ENCODE results near the gene CHRNB2.
A peak's percentile ranks its signal among the peaks of the same experiment; 100 is the strongest.

CHRNB2 gene

DNA sequence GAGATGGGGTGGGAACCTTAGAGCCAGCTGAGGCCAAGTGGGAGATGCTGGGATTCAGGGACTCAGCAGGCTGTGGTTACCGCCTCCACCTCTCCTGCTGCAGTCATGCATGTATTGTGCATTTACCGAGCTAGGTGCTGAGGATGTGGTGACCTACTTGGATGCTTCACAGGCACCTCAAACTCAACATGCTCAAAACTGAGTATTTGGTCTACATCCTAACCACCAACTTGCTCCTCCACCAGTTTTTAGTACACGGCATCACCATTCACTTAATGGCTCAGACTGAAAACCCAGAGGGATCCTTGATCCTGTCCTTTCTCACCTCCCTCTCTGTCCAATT lies 5.6 kb downstream of the CHRNB2 start:
- H3K27ac Mint-ChIP-seq: no peak overlapping the region
- TF ChIP-seq, protein P1, sequence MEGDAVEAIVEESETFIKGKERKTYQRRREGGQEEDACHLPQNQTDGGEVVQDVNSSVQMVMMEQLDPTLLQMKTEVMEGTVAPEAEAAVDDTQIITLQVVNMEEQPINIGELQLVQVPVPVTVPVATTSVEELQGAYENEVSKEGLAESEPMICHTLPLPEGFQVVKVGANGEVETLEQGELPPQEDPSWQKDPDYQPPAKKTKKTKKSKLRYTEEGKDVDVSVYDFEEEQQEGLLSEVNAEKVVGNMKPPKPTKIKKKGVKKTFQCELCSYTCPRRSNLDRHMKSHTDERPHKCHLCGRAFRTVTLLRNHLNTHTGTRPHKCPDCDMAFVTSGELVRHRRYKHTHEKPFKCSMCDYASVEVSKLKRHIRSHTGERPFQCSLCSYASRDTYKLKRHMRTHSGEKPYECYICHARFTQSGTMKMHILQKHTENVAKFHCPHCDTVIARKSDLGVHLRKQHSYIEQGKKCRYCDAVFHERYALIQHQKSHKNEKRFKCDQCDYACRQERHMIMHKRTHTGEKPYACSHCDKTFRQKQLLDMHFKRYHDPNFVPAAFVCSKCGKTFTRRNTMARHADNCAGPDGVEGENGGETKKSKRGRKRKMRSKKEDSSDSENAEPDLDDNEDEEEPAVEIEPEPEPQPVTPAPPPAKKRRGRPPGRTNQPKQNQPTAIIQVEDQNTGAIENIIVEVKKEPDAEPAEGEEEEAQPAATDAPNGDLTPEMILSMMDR (IDR thresholded peaks at IDR 0.05; ENCODE audit: unreplicated experiment in 3 of 3): no peak
- H3K27me3 Mint-ChIP-seq (ENCODE audit: low read depth): peaks cover 47% of the 10 kb centered on the region
- peaks cover 23% of the 10 kb centered on the region for H3K4me1 Mint-ChIP-seq
- H3K36me3 Mint-ChIP-seq (ENCODE audit: low read depth): no peaks in the 10 kb centered on the region
- no peaks in the 10 kb centered on the region for H3K9me3 Mint-ChIP-seq
- H3K4me3 Mint-ChIP-seq: peak overlapping the region in 1 of 3 experiments; percentile 23

DNA sequence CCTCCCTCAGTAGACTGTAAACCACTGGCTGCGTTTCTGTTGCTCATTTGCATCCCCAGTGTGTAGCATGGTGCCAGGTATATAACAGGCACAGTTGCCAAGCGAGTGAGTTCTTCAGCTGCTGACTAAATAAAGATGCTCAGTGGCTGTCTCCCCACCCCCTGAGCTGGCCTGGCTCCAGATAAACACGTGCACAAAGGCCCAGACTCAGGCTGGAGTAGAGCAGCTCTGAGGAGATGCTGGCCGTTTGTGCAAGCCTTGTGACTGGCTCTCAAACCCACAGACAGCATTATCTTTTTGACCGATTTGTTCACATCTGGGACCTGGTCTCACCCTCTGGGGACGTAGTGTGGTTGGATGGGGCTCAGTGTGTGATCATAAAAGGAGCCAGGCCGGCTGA lies 7.1 kb downstream of the CHRNB2 start:
- H3K27ac Mint-ChIP-seq: no peak overlapping the region
- H3K4me1 Mint-ChIP-seq: peaks cover 39% of the 10 kb centered on the region
- peaks cover 32% of the 10 kb centered on the region for H3K27me3 Mint-ChIP-seq (ENCODE audit: low read depth)
- H3K36me3 Mint-ChIP-seq (ENCODE audit: low read depth): peaks cover 13% of the 10 kb centered on the region
- TF ChIP-seq, protein P1 (IDR thresholded peaks at IDR 0.05; ENCODE audit: unreplicated experiment in 3 of 3): no peak
- H3K4me3 Mint-ChIP-seq: no peak overlapping the region
- no peaks in the 10 kb centered on the region for H3K9me3 Mint-ChIP-seq

DNA sequence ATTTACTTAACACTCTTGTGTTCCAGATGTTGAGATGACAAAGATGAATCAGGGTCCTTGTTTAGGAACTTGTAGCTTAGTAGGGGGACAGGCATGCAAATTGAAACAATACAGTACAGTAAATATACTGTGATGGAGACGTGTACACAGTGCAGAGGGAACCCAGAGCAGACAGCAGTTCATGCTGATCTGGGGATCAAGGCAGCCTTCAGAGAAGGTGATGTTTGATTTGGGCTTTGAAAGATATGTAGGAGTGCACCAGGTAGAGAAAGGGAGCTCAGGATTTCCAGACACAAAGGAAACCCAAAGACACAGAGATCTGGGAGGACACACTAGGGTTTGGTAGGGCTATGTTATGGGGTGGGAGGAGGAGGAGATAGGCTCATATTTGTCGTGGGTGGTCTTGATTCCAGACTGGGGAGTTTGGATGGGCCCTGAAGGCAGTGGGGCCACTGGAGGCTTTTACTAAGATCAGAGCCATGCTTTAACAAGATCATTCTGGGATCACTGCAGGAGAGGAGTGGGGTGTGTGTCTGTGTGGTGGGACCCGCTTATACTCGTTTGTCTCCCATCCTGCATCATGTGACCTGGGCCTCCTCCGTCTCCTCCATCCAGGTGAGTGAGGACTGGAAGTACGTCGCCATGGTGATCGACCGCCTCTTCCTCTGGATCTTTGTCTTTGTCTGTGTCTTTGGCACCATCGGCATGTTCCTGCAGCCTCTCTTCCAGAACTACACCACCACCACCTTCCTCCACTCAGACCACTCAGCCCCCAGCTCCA lies 7.8 kb downstream of the CHRNB2 start:
- Mint-ChIP-seq H3K36me3 (ENCODE audit: low read depth) (peaks cover 15% of the 10 kb centered on the region), H3K9me3 (no peaks in the 10 kb centered on the region), H3K4me3 (no peak overlapping the region), H3K4me1 (peaks cover 39% of the 10 kb centered on the region), H3K27me3 (ENCODE audit: low read depth) (peaks cover 26% of the 10 kb centered on the region), H3K27ac (no peak overlapping the region)
- TF ChIP-seq, protein P1 (IDR thresholded peaks at IDR 0.05; ENCODE audit: unreplicated experiment in 3 of 3): no peak

DNA sequence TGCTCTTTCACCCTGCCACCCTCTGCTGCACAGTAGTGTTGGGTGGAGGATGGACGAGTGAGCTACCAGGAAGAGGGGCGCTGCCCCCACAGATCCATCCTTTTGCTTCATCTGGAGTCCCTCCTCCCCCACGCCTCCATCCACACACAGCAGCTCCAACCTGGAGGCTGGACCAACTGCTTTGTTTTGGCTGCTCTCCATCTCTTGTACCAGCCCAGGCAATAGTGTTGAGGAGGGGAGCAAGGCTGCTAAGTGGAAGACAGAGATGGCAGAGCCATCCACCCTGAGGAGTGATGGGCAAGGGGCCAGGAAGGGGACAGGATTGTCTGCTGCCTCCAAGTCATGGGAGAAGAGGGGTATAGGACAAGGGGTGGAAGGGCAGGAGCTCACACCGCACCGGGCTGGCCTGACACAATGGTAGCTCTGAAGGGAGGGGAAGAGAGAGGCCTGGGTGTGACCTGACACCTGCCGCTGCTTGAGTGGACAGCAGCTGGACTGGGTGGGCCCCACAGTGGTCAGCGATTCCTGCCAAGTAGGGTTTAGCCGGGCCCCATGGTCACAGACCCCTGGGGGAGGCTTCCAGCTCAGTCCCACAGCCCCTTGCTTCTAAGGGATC lies 8.5 kb downstream of the CHRNB2 start:
- no peaks in the 10 kb centered on the region for H3K9me3 Mint-ChIP-seq
- H3K36me3 Mint-ChIP-seq (ENCODE audit: low read depth): peaks cover 18% of the 10 kb centered on the region
- no peak overlapping the region for H3K27ac Mint-ChIP-seq
- peaks cover 20% of the 10 kb centered on the region for H3K27me3 Mint-ChIP-seq (ENCODE audit: low read depth)
- TF ChIP-seq, protein P1 (IDR thresholded peaks at IDR 0.05; ENCODE audit: unreplicated experiment in 3 of 3): no peak
- peaks cover 39% of the 10 kb centered on the region for H3K4me1 Mint-ChIP-seq
- no peak overlapping the region for H3K4me3 Mint-ChIP-seq

DNA sequence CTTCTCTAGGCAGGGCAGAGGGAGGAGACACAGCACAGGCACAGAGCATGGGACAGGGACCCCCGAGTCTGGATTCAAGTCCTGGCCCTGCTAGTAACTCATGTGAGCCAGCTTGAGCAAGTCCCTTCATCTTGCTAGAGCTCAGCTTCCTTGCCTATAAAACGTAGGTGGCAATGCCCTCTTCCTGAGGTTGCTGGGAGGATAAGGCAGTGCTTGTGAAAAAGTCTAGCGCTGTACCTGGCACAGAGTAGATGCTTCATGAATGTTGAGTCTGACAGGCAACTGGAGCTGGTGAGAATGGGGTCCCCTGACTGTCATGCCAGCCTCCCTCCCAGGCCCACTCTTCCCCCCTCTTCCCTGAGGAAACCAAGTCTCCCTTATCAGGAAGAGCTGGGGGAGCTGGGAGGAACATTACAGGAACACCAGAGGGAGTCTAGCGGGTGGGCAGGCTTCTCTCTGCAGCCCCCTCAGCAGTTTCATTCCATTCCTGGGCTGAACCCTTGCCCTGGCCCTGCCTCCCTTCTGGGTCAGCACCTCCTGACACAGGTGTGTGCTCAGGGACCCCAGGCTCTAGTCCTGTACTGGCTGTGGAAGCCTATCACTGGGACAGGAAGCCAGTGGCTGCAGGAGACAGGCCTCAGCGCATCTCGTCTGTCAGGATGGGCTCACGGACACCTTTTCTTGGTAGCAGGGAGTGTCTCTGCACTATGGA lies 9.9 kb downstream of the CHRNB2 start:
- no peak overlapping the region for H3K4me3 Mint-ChIP-seq
- TF ChIP-seq, protein P1 (IDR thresholded peaks at IDR 0.05; ENCODE audit: unreplicated experiment in 3 of 3): no peak
- H3K27ac Mint-ChIP-seq: peak overlapping the region; percentile 30 to 33 (median 33)
- H3K36me3 Mint-ChIP-seq (ENCODE audit: low read depth): peaks cover 29% of the 10 kb centered on the region
- H3K9me3 Mint-ChIP-seq: no peaks in the 10 kb centered on the region
- peaks cover 39% of the 10 kb centered on the region for H3K4me1 Mint-ChIP-seq
- H3K27me3 Mint-ChIP-seq (ENCODE audit: low read depth): peaks cover 14% of the 10 kb centered on the region

Measured in nephron (organoid).